Neural crest cell (in vitro differentiated cells): ENCODE data around the gene COL26A1. TPM values are rescaled to one million over a fixed set of nuclear protein-coding genes. Genes with fewer than 3 reads are reported as not detected.

Source experiments
- DNase-seq: peaks from one replicate; pipeline ENCODE4 v3.0.0; 2021; ENCODE audit warnings: low read depth, mixed read lengths, low spot score
- H3K27ac Mint-ChIP-seq: one replicate; pipeline ENCODE4 v1.8.0; 2021; ENCODE audit warnings: mild to moderate bottlenecking, mixed read lengths; ENCODE audit not compliant: unreplicated experiment
- H3K27me3 Mint-ChIP-seq: 2 replicates; pipeline ENCODE4 v1.8.0; 2021; ENCODE audit warnings: low read depth, mild to moderate bottlenecking, mixed read lengths
- H3K36me3 Mint-ChIP-seq: 2 replicates; pipeline ENCODE4 v1.8.0; 2021; ENCODE audit warnings: low read depth, mild to moderate bottlenecking, mixed read lengths
- H3K4me1 Mint-ChIP-seq: 2 replicates; pipeline ENCODE4 v1.8.0; 2021; ENCODE audit warnings: mixed read lengths
- H3K4me3 Mint-ChIP-seq: one replicate; pipeline ENCODE4 v1.8.0; 2021; ENCODE audit warnings: mild to moderate bottlenecking, mixed read lengths
- H3K9me3 Mint-ChIP-seq: 2 replicates; pipeline ENCODE4 v1.8.0; 2021; ENCODE audit warnings: mixed read lengths
- total RNA-seq: library from RNA; stranded (reverse); gene quantifications from 2 replicates; pipeline ENCODE4 v1.2.1, GENCODE V29; 2021
- TF ChIP-seq, protein P1 (sequence below): fragments of 200-600 bp; sonication (generic); conservative IDR thresholded peaks from 2 replicates; pipeline ENCODE4 v1.5.0; 2021; ENCODE audit warnings: antibody characterized with exemption, mild to moderate bottlenecking

The COL26A1 gene
- total RNA-seq, 1 donor from 2014 or later, result 38.3 TPM

DNA sequence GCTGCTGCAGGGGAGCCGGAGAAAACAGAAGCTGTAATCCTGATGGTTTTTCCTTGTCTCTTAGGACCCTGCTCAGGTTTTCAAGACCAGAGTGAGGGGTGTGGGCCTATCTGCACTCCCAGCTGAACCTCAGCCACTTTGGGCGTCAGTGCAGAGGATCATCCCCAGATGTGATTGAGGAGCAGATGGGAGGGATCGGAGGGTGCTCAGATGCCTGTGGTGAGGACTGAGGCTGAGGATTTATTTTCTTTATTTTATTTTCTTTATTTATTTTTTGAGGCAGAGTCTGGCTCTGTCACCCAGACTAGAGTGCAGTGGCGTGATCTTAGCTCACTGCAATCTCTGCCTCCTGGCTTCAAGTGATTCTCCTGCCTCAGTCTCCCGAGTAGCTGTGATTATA is 13.9 kb downstream of the COL26A1 start:
- no peak overlapping the region for H3K4me3 Mint-ChIP-seq
- TF ChIP-seq, protein P1, sequence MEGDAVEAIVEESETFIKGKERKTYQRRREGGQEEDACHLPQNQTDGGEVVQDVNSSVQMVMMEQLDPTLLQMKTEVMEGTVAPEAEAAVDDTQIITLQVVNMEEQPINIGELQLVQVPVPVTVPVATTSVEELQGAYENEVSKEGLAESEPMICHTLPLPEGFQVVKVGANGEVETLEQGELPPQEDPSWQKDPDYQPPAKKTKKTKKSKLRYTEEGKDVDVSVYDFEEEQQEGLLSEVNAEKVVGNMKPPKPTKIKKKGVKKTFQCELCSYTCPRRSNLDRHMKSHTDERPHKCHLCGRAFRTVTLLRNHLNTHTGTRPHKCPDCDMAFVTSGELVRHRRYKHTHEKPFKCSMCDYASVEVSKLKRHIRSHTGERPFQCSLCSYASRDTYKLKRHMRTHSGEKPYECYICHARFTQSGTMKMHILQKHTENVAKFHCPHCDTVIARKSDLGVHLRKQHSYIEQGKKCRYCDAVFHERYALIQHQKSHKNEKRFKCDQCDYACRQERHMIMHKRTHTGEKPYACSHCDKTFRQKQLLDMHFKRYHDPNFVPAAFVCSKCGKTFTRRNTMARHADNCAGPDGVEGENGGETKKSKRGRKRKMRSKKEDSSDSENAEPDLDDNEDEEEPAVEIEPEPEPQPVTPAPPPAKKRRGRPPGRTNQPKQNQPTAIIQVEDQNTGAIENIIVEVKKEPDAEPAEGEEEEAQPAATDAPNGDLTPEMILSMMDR, result no peak

GRCh38 chr7:101377189-101377736 is 14.6 kb downstream of the COL26A1 start:
- H3K36me3 Mint-ChIP-seq, result peaks cover 12% of the 10 kb centered on the region
- no peaks in the 10 kb centered on the region for H3K9me3 Mint-ChIP-seq
- peaks cover 38% of the 10 kb centered on the region for H3K4me1 Mint-ChIP-seq
- H3K27ac Mint-ChIP-seq, result no peak overlapping the region
- no peaks in the 10 kb centered on the region for H3K27me3 Mint-ChIP-seq
- TF ChIP-seq, protein P1, result no peak
- H3K4me3 Mint-ChIP-seq, result no peak overlapping the region
- no peak for DNase-seq

More for the DNA sequence above, 13.9 kb downstream of the COL26A1 start:
- H3K27ac Mint-ChIP-seq, result no peak overlapping the region
- peaks cover 36% of the 10 kb centered on the region for H3K4me1 Mint-ChIP-seq
- H3K9me3 Mint-ChIP-seq, result no peaks in the 10 kb centered on the region
- peaks cover 11% of the 10 kb centered on the region for H3K36me3 Mint-ChIP-seq
- DNase-seq, result no peak
- H3K27me3 Mint-ChIP-seq, result no peaks in the 10 kb centered on the region

- no peak for DNase-seq
- no peaks in the 10 kb centered on the region for H3K9me3 Mint-ChIP-seq
- no peaks in the 10 kb centered on the region for H3K27me3 Mint-ChIP-seq
- H3K4me3 Mint-ChIP-seq, result no peak overlapping the region
- TF ChIP-seq, protein P1, result no peak
- H3K36me3 Mint-ChIP-seq, result peaks cover 12% of the 10 kb centered on the region
- H3K4me1 Mint-ChIP-seq, result peaks cover 28% of the 10 kb centered on the region
- peak overlapping the region; percentile 91 for H3K27ac Mint-ChIP-seq
These were observed 16.1 kb downstream of the COL26A1 start for GRCh38 chr7:101378751-101379174.

DNA sequence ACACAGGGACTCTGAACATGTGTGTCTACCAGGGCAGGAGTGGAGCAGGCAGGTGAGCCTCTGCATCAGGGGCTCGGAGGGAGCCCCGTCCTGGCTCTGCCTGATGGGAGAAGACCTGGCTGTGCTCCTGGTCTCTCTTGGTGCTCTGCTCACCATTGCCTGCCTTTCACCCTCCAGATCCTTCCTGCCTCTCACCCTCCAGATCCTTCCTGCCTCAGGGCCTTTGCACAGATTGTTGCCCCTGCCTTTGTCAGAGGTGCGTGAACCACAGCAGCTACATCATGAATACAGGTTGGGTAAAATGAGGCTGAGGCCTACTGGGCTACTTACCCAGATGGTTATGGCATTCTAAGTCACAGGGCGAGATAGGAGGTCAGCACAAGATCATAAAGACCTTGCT is 16.6 kb downstream of the COL26A1 start:
- DNase-seq, result no peak
- Mint-ChIP-seq H3K4me3 (no peak overlapping the region), H3K27me3 (no peaks in the 10 kb centered on the region), H3K27ac (no peak overlapping the region), H3K36me3 (peaks cover 12% of the 10 kb centered on the region), H3K4me1 (peaks cover 24% of the 10 kb centered on the region), H3K9me3 (no peaks in the 10 kb centered on the region)
- TF ChIP-seq, protein P1, result no peak

DNA sequence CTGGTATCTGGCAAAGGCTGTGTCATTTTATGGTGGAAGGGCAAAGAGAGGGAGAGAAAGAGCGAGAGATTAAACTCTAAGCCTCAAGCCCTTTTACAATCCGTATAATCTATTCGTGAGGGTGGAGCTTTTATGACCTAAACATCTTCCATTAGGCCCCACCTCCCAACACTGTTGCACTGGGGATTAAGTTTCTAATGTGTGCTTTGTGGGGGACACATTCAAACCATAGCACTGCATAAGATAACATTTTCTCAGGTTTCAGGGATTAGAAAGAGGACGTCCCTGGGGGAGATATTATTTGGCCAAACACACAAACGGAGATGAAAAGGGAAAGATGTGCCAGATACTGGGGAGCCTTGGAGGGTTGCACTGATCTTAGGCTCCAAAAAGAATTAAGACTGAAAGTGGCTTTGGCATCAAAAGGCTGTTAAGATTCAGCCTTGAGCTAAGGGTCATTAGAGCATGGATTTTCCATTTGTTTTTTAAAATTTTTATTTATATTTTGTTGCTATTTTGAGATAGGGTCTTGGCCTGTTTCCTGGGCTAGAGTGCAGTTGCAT is 19.0 kb downstream of the COL26A1 start:
- no peak for DNase-seq
- H3K4me1 Mint-ChIP-seq, result peaks cover 34% of the 10 kb centered on the region
- H3K27me3 Mint-ChIP-seq, result no peaks in the 10 kb centered on the region
- no peaks in the 10 kb centered on the region for H3K9me3 Mint-ChIP-seq
- H3K4me3 Mint-ChIP-seq, result no peak overlapping the region
- TF ChIP-seq, protein P1, result no peak
- peaks cover 12% of the 10 kb centered on the region for H3K36me3 Mint-ChIP-seq
- H3K27ac Mint-ChIP-seq, result no peak overlapping the region
